Memory B cell (primary cell): ENCODE results near the gene KIRREL3.

Source experiments
- ATAC-seq: fragments of 150-1000 bp; cut with Tn5 transposase; 2 replicates; pipeline ENCODE4 v1.10.0; 2021; ENCODE audit warnings: low read depth, mild to moderate bottlenecking, moderate library complexity
- DNase-seq, 2 donors: peaks; one replicate each; pipeline ENCODE4 v3.0.0; 2022; ENCODE audit warnings: low spot score in 2 of 2
- H3K27ac Mint-ChIP-seq: one replicate; pipeline ENCODE4 v1.8.0; 2022; ENCODE audit warnings: mild to moderate bottlenecking, moderate library complexity, mixed read lengths
- H3K27me3 Mint-ChIP-seq: one replicate; pipeline ENCODE4 v1.8.0; 2022; ENCODE audit warnings: mixed read lengths
- H3K36me3 Mint-ChIP-seq: one replicate; pipeline ENCODE4 v1.8.0; 2022; ENCODE audit warnings: mild to moderate bottlenecking, mixed read lengths
- H3K4me1 Mint-ChIP-seq: one replicate; pipeline ENCODE4 v1.8.0; 2022; ENCODE audit warnings: mixed read lengths
- H3K4me3 Mint-ChIP-seq: one replicate; pipeline ENCODE4 v1.8.0; 2022; ENCODE audit warnings: mild to moderate bottlenecking, moderate library complexity, mixed read lengths
- H3K9me3 Mint-ChIP-seq: one replicate; pipeline ENCODE4 v1.8.0; 2022; ENCODE audit warnings: mixed read lengths

Gene KIRREL3

GRCh38 chr11:126636911-126637794 is 363.4 kb downstream of the KIRREL3 start:
- H3K4me1 Mint-ChIP-seq: no peaks in the 10 kb centered on the region
- no peak for DNase-seq
- no peak for ATAC-seq
- H3K27ac Mint-ChIP-seq: no peak overlapping the region
- no peak overlapping the region for H3K4me3 Mint-ChIP-seq
- no peaks in the 10 kb centered on the region for H3K9me3 Mint-ChIP-seq
- peaks cover 11% of the 10 kb centered on the region for H3K27me3 Mint-ChIP-seq
- H3K36me3 Mint-ChIP-seq: no peaks in the 10 kb centered on the region

- DNase-seq (no peak), ATAC-seq (no peak)
- Mint-ChIP-seq H3K9me3 (no peaks in the 10 kb centered on the region), H3K4me1 (no peaks in the 10 kb centered on the region), H3K27me3 (peaks cover 9% of the 10 kb centered on the region), H3K36me3 (no peaks in the 10 kb centered on the region), H3K4me3 (no peak overlapping the region), H3K27ac (no peak overlapping the region)
Observed at GRCh38 chr11:126635511-126635910, 365.1 kb downstream of the KIRREL3 start.

DNA sequence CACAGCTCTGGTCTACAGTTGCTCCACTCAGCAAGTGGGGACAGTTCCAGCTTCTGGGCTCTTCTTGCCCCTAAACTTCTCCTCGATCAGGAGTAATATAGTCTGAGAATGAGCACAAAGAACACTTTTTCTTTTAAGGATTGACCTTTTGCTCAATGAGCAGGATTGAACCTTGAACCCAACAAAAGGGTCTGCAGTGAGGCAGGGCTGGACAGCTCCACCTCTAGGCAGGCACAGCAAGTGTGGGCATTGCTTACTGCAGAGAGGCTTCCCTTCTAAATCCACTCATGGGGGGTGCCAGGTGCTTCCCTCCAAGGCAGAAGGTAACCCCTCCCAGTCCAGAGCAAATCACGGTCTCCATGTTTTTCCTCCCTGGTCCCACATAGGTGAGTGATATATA is 365.6 kb downstream of the KIRREL3 start:
- no peak for ATAC-seq
- no peak for DNase-seq
- H3K9me3 Mint-ChIP-seq: no peaks in the 10 kb centered on the region
- no peaks in the 10 kb centered on the region for H3K36me3 Mint-ChIP-seq
- H3K27ac Mint-ChIP-seq: no peak overlapping the region
- peaks cover 9% of the 10 kb centered on the region for H3K27me3 Mint-ChIP-seq
- H3K4me3 Mint-ChIP-seq: no peak overlapping the region
- H3K4me1 Mint-ChIP-seq: no peaks in the 10 kb centered on the region

DNA sequence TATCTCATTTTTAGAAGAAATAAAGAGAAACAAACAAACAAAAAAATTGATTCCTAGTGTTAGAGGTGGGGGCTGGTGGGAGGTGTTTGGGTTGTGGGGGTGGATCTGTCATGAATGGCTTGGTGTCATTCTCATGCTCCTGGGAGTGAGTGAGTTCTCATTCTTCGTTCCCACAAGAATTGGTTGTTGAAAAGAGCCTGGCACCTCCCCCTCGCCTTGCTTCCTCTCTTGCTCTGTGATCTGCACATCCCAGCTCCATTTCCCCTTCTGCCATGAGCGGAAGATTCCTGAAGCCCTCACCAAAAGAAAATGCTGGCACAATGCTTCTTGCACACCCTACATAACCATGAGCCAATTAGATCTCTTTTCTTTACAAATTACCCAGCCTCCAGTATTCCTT is 367.2 kb downstream of the KIRREL3 start:
- ATAC-seq: no peak
- Mint-ChIP-seq H3K27me3 (peaks cover 9% of the 10 kb centered on the region), H3K4me3 (no peak overlapping the region), H3K9me3 (no peaks in the 10 kb centered on the region), H3K36me3 (no peaks in the 10 kb centered on the region), H3K4me1 (no peaks in the 10 kb centered on the region), H3K27ac (no peak overlapping the region)
- no peak for DNase-seq

GRCh38 chr11:126630893-126631798 is 369.4 kb downstream of the KIRREL3 start:
- H3K36me3 Mint-ChIP-seq: no peaks in the 10 kb centered on the region
- no peak for ATAC-seq
- DNase-seq: no peak

DNA sequence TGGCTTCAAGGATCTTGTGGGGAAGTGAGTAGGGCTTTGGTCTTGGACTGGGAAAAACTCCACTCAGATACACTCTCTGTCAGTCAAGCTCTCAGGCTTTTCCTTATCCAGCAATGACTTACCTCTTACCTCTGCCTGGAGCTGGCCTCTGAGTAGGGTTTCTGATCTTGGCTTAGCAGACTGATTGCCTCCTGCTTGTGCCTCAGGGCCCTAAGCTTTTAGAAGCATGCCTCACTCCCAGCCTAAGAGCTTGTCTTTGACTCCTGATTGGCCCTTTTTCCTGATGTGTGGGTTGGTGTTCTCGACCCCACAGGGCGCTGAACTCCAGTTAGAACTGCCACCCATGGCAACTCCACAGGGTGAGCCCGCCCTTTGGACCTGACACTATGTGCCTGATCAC is 370.1 kb downstream of the KIRREL3 start:
- Mint-ChIP-seq H3K4me1 (no peaks in the 10 kb centered on the region), H3K27me3 (peaks cover 4% of the 10 kb centered on the region), H3K9me3 (no peaks in the 10 kb centered on the region), H3K4me3 (no peak overlapping the region), H3K27ac (no peak overlapping the region), H3K36me3 (no peaks in the 10 kb centered on the region)
- no peak for DNase-seq
- ATAC-seq: no peak

More at GRCh38 chr11:126630893-126631798, 369.4 kb downstream of the KIRREL3 start:
- Mint-ChIP-seq H3K27ac (no peak overlapping the region), H3K4me1 (no peaks in the 10 kb centered on the region), H3K4me3 (no peak overlapping the region), H3K9me3 (no peaks in the 10 kb centered on the region), H3K27me3 (peaks cover 4% of the 10 kb centered on the region)

- ATAC-seq (no peak), DNase-seq (no peak)
- no peak overlapping the region for H3K27ac Mint-ChIP-seq
Observed at GRCh38 chr11:126628790-126629621, 371.6 kb downstream of the KIRREL3 start.

GRCh38 chr11:126628450-126628789 is 372.1 kb downstream of the KIRREL3 start:
- Mint-ChIP-seq H3K27me3 (peaks cover 9% of the 10 kb centered on the region), H3K27ac (no peak overlapping the region), H3K36me3 (no peaks in the 10 kb centered on the region), H3K4me1 (no peaks in the 10 kb centered on the region), H3K9me3 (peaks cover under 1% of the 10 kb centered on the region), H3K4me3 (no peak overlapping the region)
- ATAC-seq (no peak), DNase-seq (no peak)

More at GRCh38 chr11:126628790-126629621, 371.6 kb downstream of the KIRREL3 start:
- Mint-ChIP-seq H3K4me1 (no peaks in the 10 kb centered on the region), H3K9me3 (no peaks in the 10 kb centered on the region), H3K36me3 (no peaks in the 10 kb centered on the region), H3K27me3 (peaks cover 7% of the 10 kb centered on the region), H3K4me3 (no peak overlapping the region)

DNA sequence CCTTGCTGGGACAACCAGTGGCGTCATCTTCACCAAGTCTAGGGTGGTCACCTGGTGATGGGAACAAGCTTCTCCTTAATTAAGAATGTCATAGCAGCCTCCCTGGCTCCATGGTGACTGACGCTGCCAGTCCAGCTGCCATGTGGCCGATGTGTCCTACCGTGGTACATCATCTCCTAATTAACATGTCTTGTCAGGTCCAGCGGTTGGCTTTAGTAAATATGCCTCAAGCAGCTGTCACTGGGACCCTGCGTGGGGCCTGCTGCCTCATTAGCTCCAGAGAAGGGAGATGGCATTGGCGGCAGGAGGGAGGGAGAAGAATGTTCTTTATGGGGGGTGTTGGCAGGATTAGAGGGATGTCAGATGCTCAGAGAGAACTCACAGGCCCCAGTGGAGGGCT is 373.1 kb downstream of the KIRREL3 start:
- Mint-ChIP-seq H3K9me3 (peaks cover 2% of the 10 kb centered on the region), H3K4me3 (no peak overlapping the region), H3K27ac (no peak overlapping the region), H3K4me1 (no peaks in the 10 kb centered on the region), H3K36me3 (no peaks in the 10 kb centered on the region), H3K27me3 (peaks cover 12% of the 10 kb centered on the region)
- DNase-seq: no peak
- ATAC-seq: no peak

GRCh38 chr11:126624506-126624905 is 376.1 kb downstream of the KIRREL3 start:
- peaks cover 2% of the 10 kb centered on the region for H3K9me3 Mint-ChIP-seq
- no peak overlapping the region for H3K4me3 Mint-ChIP-seq
- no peaks in the 10 kb centered on the region for H3K36me3 Mint-ChIP-seq

DNA sequence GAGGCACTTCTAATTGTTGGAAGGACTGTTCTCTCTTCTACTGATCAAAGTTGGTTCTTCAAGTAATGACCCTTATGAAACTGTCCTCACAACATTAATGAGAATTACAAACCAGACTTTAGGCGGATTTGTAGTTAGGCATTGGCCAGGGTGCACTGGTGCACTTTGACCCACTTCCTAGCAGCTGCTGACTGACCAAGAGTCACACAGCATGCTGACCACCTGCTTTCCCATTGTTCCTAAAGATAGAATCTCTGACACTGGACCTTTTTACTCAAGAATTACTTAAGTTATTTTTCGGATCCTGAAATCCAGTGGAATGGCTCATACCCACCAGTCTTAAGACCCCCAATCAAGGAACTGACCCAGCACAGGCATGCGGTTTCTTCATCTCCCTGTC is 381.1 kb downstream of the KIRREL3 start:
- ATAC-seq (no peak), DNase-seq (no peak)
- peaks cover 2% of the 10 kb centered on the region for H3K9me3 Mint-ChIP-seq
- H3K27me3 Mint-ChIP-seq: peaks cover 11% of the 10 kb centered on the region
- H3K4me1 Mint-ChIP-seq: no peaks in the 10 kb centered on the region
- no peaks in the 10 kb centered on the region for H3K36me3 Mint-ChIP-seq
- no peak overlapping the region for H3K4me3 Mint-ChIP-seq
- no peak overlapping the region for H3K27ac Mint-ChIP-seq

More at GRCh38 chr11:126624506-126624905, 376.1 kb downstream of the KIRREL3 start:
- Mint-ChIP-seq H3K4me1 (no peaks in the 10 kb centered on the region), H3K27me3 (peaks cover 11% of the 10 kb centered on the region), H3K27ac (no peak overlapping the region)
- no peak for ATAC-seq
- no peak for DNase-seq

DNA sequence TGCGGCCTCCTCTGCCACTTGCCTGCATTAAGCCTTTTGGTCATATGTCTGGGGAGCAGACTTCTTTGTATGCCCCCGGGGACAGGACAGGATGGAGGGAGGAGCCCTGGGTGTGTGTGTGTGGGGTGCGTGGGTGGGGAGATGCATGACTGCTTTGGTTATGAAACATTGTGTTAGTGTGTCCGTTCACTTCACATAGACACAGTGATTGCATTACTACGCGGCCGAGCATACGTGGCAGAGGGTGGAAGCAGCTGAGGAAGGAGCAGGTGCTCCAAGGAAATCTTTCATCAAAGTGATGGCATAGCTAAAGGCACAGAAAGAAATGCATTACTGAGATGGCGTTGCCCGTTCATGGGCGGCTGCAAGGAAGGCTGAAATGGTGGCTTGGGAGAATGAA is 384.7 kb downstream of the KIRREL3 start:
- Mint-ChIP-seq H3K4me1 (no peaks in the 10 kb centered on the region), H3K36me3 (no peaks in the 10 kb centered on the region), H3K27ac (no peak overlapping the region), H3K4me3 (no peak overlapping the region), H3K9me3 (no peaks in the 10 kb centered on the region), H3K27me3 (peaks cover 5% of the 10 kb centered on the region)
- DNase-seq: no peak
- ATAC-seq: no peak

- no peaks in the 10 kb centered on the region for H3K36me3 Mint-ChIP-seq
- H3K4me3 Mint-ChIP-seq: no peak overlapping the region
- DNase-seq (no peak), ATAC-seq (no peak)
- no peaks in the 10 kb centered on the region for H3K9me3 Mint-ChIP-seq
- H3K27me3 Mint-ChIP-seq: peaks cover 5% of the 10 kb centered on the region
- no peaks in the 10 kb centered on the region for H3K4me1 Mint-ChIP-seq
- H3K27ac Mint-ChIP-seq: no peak overlapping the region
Observed at GRCh38 chr11:126613272-126613671, 387.3 kb downstream of the KIRREL3 start.
